KOPT-K1 (cell line): ENCODE results near the gene LPIN1.
A peak's percentile ranks its signal among the peaks of the same experiment; 100 is the strongest.

ENCODE experiments used
- H3K27ac ChIP-seq: fragments of 200-600 bp; sonication (generic); 2 replicates; pipeline ENCODE4 v1.5.1; 2016; ENCODE audit warnings: antibody characterized with exemption, mild to moderate bottlenecking, low read depth, low read length; ENCODE audit not compliant: poor library complexity, severe bottlenecking
- H3K36me3 ChIP-seq: fragments of 200-600 bp; sonication (generic); 2 replicates; pipeline ENCODE4 v1.5.1; 2017; ENCODE audit warnings: antibody characterized with exemption, mild to moderate bottlenecking, low read length, moderate library complexity; ENCODE audit not compliant: insufficient read depth
- H3K9me3 ChIP-seq: fragments of 200-600 bp; sonication (generic); 2 replicates; pipeline ENCODE4 v1.5.1; 2017; ENCODE audit warnings: antibody characterized with exemption, low read length, mild to moderate bottlenecking; ENCODE audit not compliant: insufficient read depth, poor library complexity, severe bottlenecking

Gene LPIN1

GRCh38 chr2:11775384-11775783 is 29.0 kb downstream of the LPIN1 start:
- Histone ChIP-seq H3K27ac (peak overlapping the region; percentile 89), H3K9me3 (no peaks in the 10 kb centered on the region), H3K36me3 (peaks cover 83% of the 10 kb centered on the region)

GRCh38 chr2:11777066-11777782 is 30.8 kb downstream of the LPIN1 start:
- Histone ChIP-seq H3K27ac (no peak overlapping the region), H3K36me3 (peaks cover 83% of the 10 kb centered on the region), H3K9me3 (no peaks in the 10 kb centered on the region)

GRCh38 chr2:11777886-11778415 is 31.5 kb downstream of the LPIN1 start:
- H3K36me3 ChIP-seq, result peaks cover 83% of the 10 kb centered on the region
- no peak overlapping the region for H3K27ac ChIP-seq
- no peaks in the 10 kb centered on the region for H3K9me3 ChIP-seq

GRCh38 chr2:11778416-11778815 is 32.0 kb downstream of the LPIN1 start:
- Histone ChIP-seq H3K36me3 (peaks cover 83% of the 10 kb centered on the region), H3K9me3 (no peaks in the 10 kb centered on the region), H3K27ac (peak overlapping the region; percentile 19)

- Histone ChIP-seq H3K9me3 (no peaks in the 10 kb centered on the region), H3K36me3 (peaks cover 83% of the 10 kb centered on the region), H3K27ac (peak overlapping the region; percentile 19)
Measured at GRCh38 chr2:11778923-11779757, 32.7 kb downstream of the LPIN1 start.

GRCh38 chr2:11781602-11782001 is 35.2 kb downstream of the LPIN1 start:
- Histone ChIP-seq H3K36me3 (peaks cover 91% of the 10 kb centered on the region), H3K9me3 (no peaks in the 10 kb centered on the region), H3K27ac (no peak overlapping the region)

- peaks cover 100% of the 10 kb centered on the region for H3K36me3 ChIP-seq
- H3K27ac ChIP-seq, result no peak overlapping the region
Measured at GRCh38 chr2:11784280-11784679, 37.8 kb downstream of the LPIN1 start.

GRCh38 chr2:11784747-11785610 is 38.5 kb downstream of the LPIN1 start:
- no peak overlapping the region for H3K27ac ChIP-seq
- H3K36me3 ChIP-seq, result peaks cover 100% of the 10 kb centered on the region
- no peaks in the 10 kb centered on the region for H3K9me3 ChIP-seq

More at GRCh38 chr2:11784280-11784679, 37.8 kb downstream of the LPIN1 start:
- H3K9me3 ChIP-seq, result no peaks in the 10 kb centered on the region

GRCh38 chr2:11785611-11785940 is 39.1 kb downstream of the LPIN1 start:
- Histone ChIP-seq H3K27ac (no peak overlapping the region), H3K9me3 (peaks cover 6% of the 10 kb centered on the region), H3K36me3 (peaks cover 100% of the 10 kb centered on the region)

- Histone ChIP-seq H3K36me3 (peaks cover 100% of the 10 kb centered on the region), H3K9me3 (peaks cover 11% of the 10 kb centered on the region), H3K27ac (no peak overlapping the region)
Measured at GRCh38 chr2:11786191-11786590, 39.8 kb downstream of the LPIN1 start.

GRCh38 chr2:11786592-11786991 is 40.2 kb downstream of the LPIN1 start:
- Histone ChIP-seq H3K27ac (no peak overlapping the region), H3K9me3 (peaks cover 11% of the 10 kb centered on the region), H3K36me3 (peaks cover 100% of the 10 kb centered on the region)

- peaks cover 100% of the 10 kb centered on the region for H3K36me3 ChIP-seq
- H3K9me3 ChIP-seq, result peaks cover 11% of the 10 kb centered on the region
- no peak overlapping the region for H3K27ac ChIP-seq
Measured at GRCh38 chr2:11787991-11788390, 41.6 kb downstream of the LPIN1 start.

GRCh38 chr2:11788461-11789124 is 42.2 kb downstream of the LPIN1 start:
- H3K27ac ChIP-seq, result no peak overlapping the region
- peaks cover 100% of the 10 kb centered on the region for H3K36me3 ChIP-seq
- H3K9me3 ChIP-seq, result peaks cover 11% of the 10 kb centered on the region

GRCh38 chr2:11789243-11789642 is 42.8 kb downstream of the LPIN1 start:
- peaks cover 100% of the 10 kb centered on the region for H3K36me3 ChIP-seq
- H3K9me3 ChIP-seq, result peaks cover 11% of the 10 kb centered on the region
- H3K27ac ChIP-seq, result no peak overlapping the region
